Measurements from ENCODE around the gene DIP2B. TPM values are rescaled to one million over a fixed set of nuclear protein-coding genes. Genes with fewer than 3 reads are reported as not detected.

DIP2B gene
- total RNA-seq, 1 donor from 2014 or later = 28.6 TPM

GRCh38 chr12:50557421-50557820 lies 52.6 kb downstream of the DIP2B start:
- Histone ChIP-seq H3K4me1 (no peaks in the 10 kb centered on the region), H3K4me3 (no peak overlapping the region), H3K27me3 (no peaks in the 10 kb centered on the region), H3K27ac (no peak overlapping the region), H3K9me3 (no peaks in the 10 kb centered on the region), H3K36me3 (no peaks in the 10 kb centered on the region)
- ATAC-seq (no peak), DNase-seq (no peak)
- TF ChIP-seq CTCF (IDR thresholded peaks at IDR 0.05) = no peak
- intact Hi-C loops (cut with DNase I) = no loop called here

GRCh38 chr12:50558970-50559369 lies 54.2 kb downstream of the DIP2B start:
- Histone ChIP-seq H3K9me3 (no peaks in the 10 kb centered on the region), H3K36me3 (no peaks in the 10 kb centered on the region), H3K27ac (no peak overlapping the region), H3K4me3 (no peak overlapping the region), H3K27me3 (no peaks in the 10 kb centered on the region), H3K4me1 (peaks cover under 1% of the 10 kb centered on the region)
- ATAC-seq (no peak), DNase-seq (no peak)
- TF ChIP-seq CTCF (IDR thresholded peaks at IDR 0.05) = no peak
- intact Hi-C loops (cut with DNase I) = no loop called here

GRCh38 chr12:50562520-50563433 lies 58.0 kb downstream of the DIP2B start:
- Histone ChIP-seq H3K27ac (no peak overlapping the region), H3K27me3 (no peaks in the 10 kb centered on the region), H3K4me1 (peaks cover 13% of the 10 kb centered on the region), H3K4me3 (no peak overlapping the region), H3K9me3 (no peaks in the 10 kb centered on the region), H3K36me3 (no peaks in the 10 kb centered on the region)
- no peak for TF ChIP-seq CTCF (IDR thresholded peaks at IDR 0.05)
- ATAC-seq = no peak
- DNase-seq = no peak
- intact Hi-C loops (cut with DNase I) = no loop called here

GRCh38 chr12:50563434-50563787 lies 58.6 kb downstream of the DIP2B start:
- no peak for TF ChIP-seq CTCF (IDR thresholded peaks at IDR 0.05)
- Histone ChIP-seq H3K36me3 (no peaks in the 10 kb centered on the region), H3K9me3 (no peaks in the 10 kb centered on the region), H3K27ac (no peak overlapping the region), H3K4me3 (no peak overlapping the region), H3K4me1 (peaks cover 19% of the 10 kb centered on the region), H3K27me3 (no peaks in the 10 kb centered on the region)
- DNase-seq (no peak), ATAC-seq (no peak)
- intact Hi-C loops (cut with DNase I) = no loop called here

- TF ChIP-seq CTCF (IDR thresholded peaks at IDR 0.05) = no peak
- H3K27ac ChIP-seq = no peak overlapping the region
- no peaks in the 10 kb centered on the region for H3K27me3 ChIP-seq
- ATAC-seq = no peak
- H3K9me3 ChIP-seq = no peaks in the 10 kb centered on the region
- DNase-seq = no peak
- no peaks in the 10 kb centered on the region for H3K36me3 ChIP-seq
- peaks cover 27% of the 10 kb centered on the region for H3K4me1 ChIP-seq
- H3K4me3 ChIP-seq = no peak overlapping the region
- intact Hi-C loops (cut with DNase I) = no loop called here
Observed at GRCh38 chr12:50564237-50564947, 59.6 kb downstream of the DIP2B start.
